D721Med (cell line): Measurements from ENCODE around the gene HECW1.

Experiments
- DNase-seq: peaks from one replicate; pipeline ENCODE4 v3.0.0; 2011; ENCODE audit warnings: low spot score; ENCODE audit not compliant: insufficient read length
- FAIRE-seq: peaks from 2 replicates; lab custom pipeline; 2011; peaks lifted over from hg19 to GRCh38; lab: Jason Lieb, UNC
- TF ChIP-seq, protein P1 (sequence below): IDR thresholded peaks from 2 replicates; pipeline ENCODE4 v1.5.1; 2012; ENCODE audit warnings: mild to moderate bottlenecking, control low read depth; ENCODE audit not compliant: insufficient read depth; ENCODE audit errors: missing control alignments

The HECW1 gene

GRCh38 chr7:43303740-43304241, 191.3 kb downstream of the HECW1 start:
- DNase-seq (no peak), FAIRE-seq (no peak)

DNA sequence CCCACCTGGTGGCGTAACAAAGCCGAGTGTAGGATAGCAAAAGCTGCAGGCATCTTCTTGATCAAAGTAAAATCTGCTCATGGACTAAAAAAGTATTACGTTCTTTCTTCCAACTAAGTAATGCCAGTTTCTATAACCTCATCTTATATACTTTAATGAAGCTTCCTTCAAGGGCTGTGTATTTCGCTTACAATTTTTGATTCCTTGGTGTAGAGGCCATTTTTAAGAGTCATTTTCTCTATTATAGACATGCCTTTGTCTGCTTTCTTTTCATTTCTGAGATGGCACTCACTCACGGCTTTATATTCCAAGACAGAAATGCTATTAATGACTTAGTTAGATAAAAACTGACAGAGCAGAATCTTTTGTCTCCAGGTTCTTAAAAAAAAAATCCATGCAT, 194.0 kb downstream of the HECW1 start:
- no peak for DNase-seq
- FAIRE-seq: no peak
- TF ChIP-seq, protein P1, sequence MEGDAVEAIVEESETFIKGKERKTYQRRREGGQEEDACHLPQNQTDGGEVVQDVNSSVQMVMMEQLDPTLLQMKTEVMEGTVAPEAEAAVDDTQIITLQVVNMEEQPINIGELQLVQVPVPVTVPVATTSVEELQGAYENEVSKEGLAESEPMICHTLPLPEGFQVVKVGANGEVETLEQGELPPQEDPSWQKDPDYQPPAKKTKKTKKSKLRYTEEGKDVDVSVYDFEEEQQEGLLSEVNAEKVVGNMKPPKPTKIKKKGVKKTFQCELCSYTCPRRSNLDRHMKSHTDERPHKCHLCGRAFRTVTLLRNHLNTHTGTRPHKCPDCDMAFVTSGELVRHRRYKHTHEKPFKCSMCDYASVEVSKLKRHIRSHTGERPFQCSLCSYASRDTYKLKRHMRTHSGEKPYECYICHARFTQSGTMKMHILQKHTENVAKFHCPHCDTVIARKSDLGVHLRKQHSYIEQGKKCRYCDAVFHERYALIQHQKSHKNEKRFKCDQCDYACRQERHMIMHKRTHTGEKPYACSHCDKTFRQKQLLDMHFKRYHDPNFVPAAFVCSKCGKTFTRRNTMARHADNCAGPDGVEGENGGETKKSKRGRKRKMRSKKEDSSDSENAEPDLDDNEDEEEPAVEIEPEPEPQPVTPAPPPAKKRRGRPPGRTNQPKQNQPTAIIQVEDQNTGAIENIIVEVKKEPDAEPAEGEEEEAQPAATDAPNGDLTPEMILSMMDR: no peak

More at GRCh38 chr7:43303740-43304241, 191.3 kb downstream of the HECW1 start:
- TF ChIP-seq, protein P1: no peak

- TF ChIP-seq, protein P1: no peak
- DNase-seq (no peak), FAIRE-seq (no peak)
Measured at GRCh38 chr7:43307522-43307921, 195.1 kb downstream of the HECW1 start.

- no peak for DNase-seq
- TF ChIP-seq, protein P1: no peak
- no peak for FAIRE-seq
Measured at GRCh38 chr7:43308913-43309705, 196.7 kb downstream of the HECW1 start.

DNA sequence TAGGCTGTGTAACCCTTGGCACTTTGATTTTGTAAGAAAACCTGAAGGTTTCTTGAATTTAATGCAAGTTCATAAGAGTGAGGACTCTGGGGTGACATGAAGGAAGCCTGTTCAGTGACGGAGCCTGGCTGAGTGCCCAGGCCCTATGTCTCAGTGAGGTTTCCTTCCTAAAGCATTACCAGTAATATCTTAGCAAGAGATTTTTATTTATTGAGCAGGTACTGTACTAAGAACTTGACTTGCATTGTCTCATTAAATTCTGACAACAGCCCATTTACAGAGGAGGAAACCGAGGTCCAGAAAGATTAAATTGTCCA, 197.2 kb downstream of the HECW1 start:
- FAIRE-seq (no peak), DNase-seq (no peak)
- TF ChIP-seq, protein P1: no peak

DNA sequence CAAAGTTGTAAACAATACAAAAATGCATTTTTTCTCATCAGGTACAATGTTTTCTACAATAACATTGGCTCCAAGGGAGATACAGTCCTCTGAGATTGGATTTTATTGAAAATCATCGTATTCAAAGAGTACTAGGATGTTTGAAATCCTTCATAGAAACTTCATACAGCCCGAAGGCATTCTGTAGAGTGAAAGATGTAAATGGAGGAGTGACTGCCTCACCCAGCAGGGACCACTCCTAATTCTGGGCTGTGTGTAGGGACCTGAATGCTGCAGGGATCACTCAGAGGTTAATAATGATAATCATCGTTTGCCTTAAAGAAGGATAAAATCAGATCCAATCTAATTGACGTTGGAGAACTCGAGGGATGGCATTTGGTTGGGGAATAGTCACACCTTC, 198.6 kb downstream of the HECW1 start:
- no peak for DNase-seq
- TF ChIP-seq, protein P1: no peak
- FAIRE-seq: no peak

GRCh38 chr7:43311694-43312093, 199.2 kb downstream of the HECW1 start:
- DNase-seq (no peak), FAIRE-seq (no peak)
- TF ChIP-seq, protein P1: no peak
